ENCODE results near the gene MYL12A. TPM values are rescaled to one million over a fixed set of nuclear protein-coding genes. Genes with fewer than 3 reads are reported as not detected.
A peak's percentile ranks its signal among the peaks of the same experiment; 100 is the strongest.
"Not testable (repeated sequence)": the region's sequence is repeated elsewhere in the genome, so short reads cannot be mapped to it uniquely, and the experiment has no call there.

Gene MYL12A
- total RNA-seq, 1 donor from 2014 or later: 430 TPM

GRCh38 chr18:3273042-3273441 lies 25.4 kb downstream of the MYL12A start:
- Mint-ChIP-seq H3K4me1 (ENCODE audit: unreplicated experiment) (peaks cover 27% of the 10 kb centered on the region), H3K9me3 (ENCODE audit: unreplicated experiment) (no peaks in the 10 kb centered on the region), H3K36me3 (ENCODE audit: low read depth, unreplicated experiment) (peaks cover 9% of the 10 kb centered on the region), H3K27ac (ENCODE audit: unreplicated experiment) (no peak overlapping the region), H3K4me3 (ENCODE audit: unreplicated experiment) (no peak overlapping the region), H3K27me3 (ENCODE audit: unreplicated experiment) (no peaks in the 10 kb centered on the region)
- DNase-seq (ENCODE audit: low spot score): no peak
- no peak for TF ChIP-seq CTCF (IDR thresholded peaks at IDR 0.05; ENCODE audit: unreplicated experiment)

GRCh38 chr18:3277643-3278213 lies 30.1 kb downstream of the MYL12A start:
- H3K9me3 Mint-ChIP-seq (ENCODE audit: unreplicated experiment); H3K27me3 Mint-ChIP-seq (ENCODE audit: unreplicated experiment); H3K4me3 Mint-ChIP-seq (ENCODE audit: unreplicated experiment); DNase-seq (ENCODE audit: low spot score): not testable (repeated sequence)
- peak overlapping the region; percentile 86 for H3K27ac Mint-ChIP-seq (ENCODE audit: unreplicated experiment)
- peaks cover 12% of the 10 kb centered on the region for H3K36me3 Mint-ChIP-seq (ENCODE audit: low read depth, unreplicated experiment)
- H3K4me1 Mint-ChIP-seq (ENCODE audit: unreplicated experiment): peaks cover 29% of the 10 kb centered on the region

DNA sequence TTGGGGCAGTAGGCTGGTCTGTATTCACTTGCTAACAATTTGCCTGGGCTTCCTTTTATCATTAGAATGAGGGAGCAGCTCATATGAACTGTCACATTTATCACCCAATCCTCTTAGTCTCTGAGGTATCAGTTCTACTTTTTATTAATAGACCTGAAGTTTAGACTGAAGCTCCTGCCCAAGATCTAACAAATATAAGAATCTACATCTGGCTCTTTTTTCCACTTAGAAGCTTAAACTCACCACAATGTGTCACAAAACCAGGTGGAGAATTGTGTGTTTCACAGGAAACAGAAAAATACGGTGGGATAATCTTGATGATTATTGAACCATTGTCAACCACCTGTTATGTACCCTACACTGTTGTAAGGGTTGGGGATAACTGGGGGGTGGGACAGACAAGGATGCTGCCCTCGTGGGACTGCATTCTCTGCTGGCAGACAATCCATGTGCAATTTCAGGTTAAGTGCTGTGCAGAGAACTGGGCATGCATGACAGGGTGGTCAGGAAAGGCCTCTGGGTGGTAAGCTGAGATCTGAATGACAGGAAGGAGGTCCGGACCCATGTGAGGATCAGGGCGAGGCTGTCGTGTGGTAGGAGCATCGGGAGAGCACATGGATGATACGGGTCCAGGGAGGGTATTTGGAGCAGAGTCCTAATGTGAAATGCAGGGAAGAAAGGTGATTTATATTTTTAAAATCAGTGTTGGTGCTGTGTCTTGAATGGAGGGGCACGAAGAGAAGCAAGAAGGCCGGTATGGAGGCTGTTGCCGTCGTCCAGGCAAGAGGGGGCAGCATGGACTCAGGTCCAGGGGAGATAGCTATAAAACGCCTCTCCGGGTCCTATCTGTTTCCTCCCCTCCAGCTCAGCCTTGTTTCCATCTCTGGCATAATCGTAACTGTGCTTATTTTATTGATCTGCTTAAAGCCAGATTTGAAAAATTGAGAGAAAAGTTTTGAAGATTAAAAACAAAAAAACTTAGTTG lies 31.9 kb downstream of the MYL12A start:
- Mint-ChIP-seq H3K4me3 (ENCODE audit: unreplicated experiment) (no peak overlapping the region), H3K36me3 (ENCODE audit: low read depth, unreplicated experiment) (peaks cover 9% of the 10 kb centered on the region), H3K4me1 (ENCODE audit: unreplicated experiment) (peaks cover 41% of the 10 kb centered on the region), H3K27ac (ENCODE audit: unreplicated experiment) (peak overlapping the region; percentile 49), H3K27me3 (ENCODE audit: unreplicated experiment) (no peaks in the 10 kb centered on the region), H3K9me3 (ENCODE audit: unreplicated experiment) (no peaks in the 10 kb centered on the region)
- DNase-seq (ENCODE audit: low spot score): no peak
- TF ChIP-seq CTCF (IDR thresholded peaks at IDR 0.05; ENCODE audit: unreplicated experiment): no peak

DNA sequence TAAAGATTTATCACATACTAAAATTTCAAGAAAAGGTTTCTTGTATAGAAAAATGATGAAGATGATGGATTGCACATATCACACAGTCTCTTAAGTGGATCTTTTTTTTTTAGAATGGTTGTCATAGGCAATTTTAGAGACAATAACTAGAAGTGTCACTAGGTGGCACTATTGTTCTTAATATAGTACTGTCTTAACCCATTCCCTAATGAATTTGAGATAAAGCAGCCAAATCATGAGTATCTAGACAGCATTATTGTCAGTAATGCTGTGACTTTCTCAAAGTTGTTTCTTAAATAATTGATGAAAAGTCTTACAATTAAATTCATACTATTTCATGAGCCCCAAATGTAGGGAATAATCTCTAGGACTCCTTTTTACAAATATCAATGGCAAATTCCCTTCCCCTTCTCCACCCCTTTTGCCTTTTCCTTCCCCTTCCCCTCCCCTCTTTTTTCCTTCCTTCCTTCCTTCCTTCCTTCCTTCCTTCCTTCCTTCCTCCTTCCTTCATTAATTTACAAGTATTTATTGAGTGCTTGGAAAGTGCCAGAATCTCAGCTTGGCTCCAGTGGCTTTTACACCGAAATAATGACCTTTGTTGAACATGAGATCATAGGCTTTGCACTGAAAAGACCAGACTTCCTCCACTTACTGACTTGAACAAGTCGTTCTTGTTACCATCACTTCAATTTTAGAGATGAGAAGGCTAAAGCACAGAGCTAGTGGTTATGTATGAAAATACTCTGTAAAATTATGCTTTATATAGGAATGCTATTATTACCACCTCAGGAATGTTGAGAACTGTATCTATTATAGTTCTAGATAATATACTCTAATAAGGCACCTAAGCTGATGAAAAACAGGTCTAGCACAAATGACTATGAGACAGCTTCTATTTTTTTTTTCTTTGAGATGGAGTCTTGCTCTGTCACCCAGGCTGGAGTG lies 34.1 kb downstream of the MYL12A start:
- no peak overlapping the region for H3K4me3 Mint-ChIP-seq (ENCODE audit: unreplicated experiment)
- H3K4me1 Mint-ChIP-seq (ENCODE audit: unreplicated experiment): peaks cover 41% of the 10 kb centered on the region
- H3K27me3 Mint-ChIP-seq (ENCODE audit: unreplicated experiment): no peaks in the 10 kb centered on the region
- peaks cover 9% of the 10 kb centered on the region for H3K36me3 Mint-ChIP-seq (ENCODE audit: low read depth, unreplicated experiment)
- peak overlapping the region; percentile 28 for H3K27ac Mint-ChIP-seq (ENCODE audit: unreplicated experiment)
- no peak for DNase-seq (ENCODE audit: low spot score)
- TF ChIP-seq CTCF (IDR thresholded peaks at IDR 0.05; ENCODE audit: unreplicated experiment): peak; percentile 82
- H3K9me3 Mint-ChIP-seq (ENCODE audit: unreplicated experiment): no peaks in the 10 kb centered on the region

GRCh38 chr18:3283253-3283863 lies 35.8 kb downstream of the MYL12A start:
- peak overlapping the region; percentile 72 for H3K27ac Mint-ChIP-seq (ENCODE audit: unreplicated experiment)
- H3K27me3 Mint-ChIP-seq (ENCODE audit: unreplicated experiment): peaks cover 1% of the 10 kb centered on the region
- H3K4me1 Mint-ChIP-seq (ENCODE audit: unreplicated experiment): peaks cover 31% of the 10 kb centered on the region
- H3K4me3 Mint-ChIP-seq (ENCODE audit: unreplicated experiment): no peak overlapping the region
- no peaks in the 10 kb centered on the region for H3K36me3 Mint-ChIP-seq (ENCODE audit: low read depth, unreplicated experiment)
- no peaks in the 10 kb centered on the region for H3K9me3 Mint-ChIP-seq (ENCODE audit: unreplicated experiment)
- TF ChIP-seq CTCF (IDR thresholded peaks at IDR 0.05; ENCODE audit: unreplicated experiment): no peak
- DNase-seq (ENCODE audit: low spot score): no peak
